ENCODE data around the gene DHDDS.

DNA sequence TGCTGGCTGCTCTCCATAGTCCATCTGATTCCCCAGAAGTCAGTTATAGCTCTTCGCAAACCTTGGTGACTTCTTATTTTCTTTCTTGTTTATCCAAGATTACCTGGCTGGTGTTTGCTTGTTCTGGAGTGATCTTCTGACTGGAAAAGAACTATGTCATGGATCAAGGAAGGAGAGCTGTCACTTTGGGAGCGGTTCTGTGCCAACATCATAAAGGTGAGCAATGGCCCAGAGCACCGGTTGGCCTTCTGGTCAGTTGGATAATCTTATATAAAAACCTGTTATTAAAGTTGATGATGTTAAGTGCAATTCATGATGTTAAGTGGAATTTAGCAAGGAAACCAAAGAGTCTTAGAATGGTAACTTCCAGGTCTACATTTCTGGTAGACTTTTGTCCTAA lies 672 bp downstream of the DHDDS start:
- TF ChIP-seq, protein P1, sequence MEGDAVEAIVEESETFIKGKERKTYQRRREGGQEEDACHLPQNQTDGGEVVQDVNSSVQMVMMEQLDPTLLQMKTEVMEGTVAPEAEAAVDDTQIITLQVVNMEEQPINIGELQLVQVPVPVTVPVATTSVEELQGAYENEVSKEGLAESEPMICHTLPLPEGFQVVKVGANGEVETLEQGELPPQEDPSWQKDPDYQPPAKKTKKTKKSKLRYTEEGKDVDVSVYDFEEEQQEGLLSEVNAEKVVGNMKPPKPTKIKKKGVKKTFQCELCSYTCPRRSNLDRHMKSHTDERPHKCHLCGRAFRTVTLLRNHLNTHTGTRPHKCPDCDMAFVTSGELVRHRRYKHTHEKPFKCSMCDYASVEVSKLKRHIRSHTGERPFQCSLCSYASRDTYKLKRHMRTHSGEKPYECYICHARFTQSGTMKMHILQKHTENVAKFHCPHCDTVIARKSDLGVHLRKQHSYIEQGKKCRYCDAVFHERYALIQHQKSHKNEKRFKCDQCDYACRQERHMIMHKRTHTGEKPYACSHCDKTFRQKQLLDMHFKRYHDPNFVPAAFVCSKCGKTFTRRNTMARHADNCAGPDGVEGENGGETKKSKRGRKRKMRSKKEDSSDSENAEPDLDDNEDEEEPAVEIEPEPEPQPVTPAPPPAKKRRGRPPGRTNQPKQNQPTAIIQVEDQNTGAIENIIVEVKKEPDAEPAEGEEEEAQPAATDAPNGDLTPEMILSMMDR (conservative IDR thresholded peaks at IDR 0.05; ENCODE audit: low read length), result no peak
- no peak for TF ChIP-seq EZH2phosphoT487 (IDR thresholded peaks at IDR 0.05; ENCODE audit: borderline replicate concordance, low read depth, low read length)
